Left colon (tissue), 2 donors: ENCODE measurements around the gene MTMR12. TPM values are rescaled to one million over a fixed set of nuclear protein-coding genes. Genes with fewer than 3 reads are reported as not detected.
A peak's percentile ranks its signal among the peaks of the same experiment; 100 is the strongest.

Experiments
- ATAC-seq: fragments of 200-7000 bp; cut with Tn5 transposase; one replicate; pipeline ENCODE4 v1.9.1; 2020; ENCODE audit warnings: mild to moderate bottlenecking, moderate library complexity
- DNase-seq, 2 donors: peaks; one replicate each; pipeline ENCODE4 v3.0.0-alpha.2; 2020
- intact Hi-C, 2 donors: fragments of 100-400 bp; cut with DNase I in 1 of 2; cut with micrococcal nuclease in 1 of 2; formaldehyde crosslinking; loops; one replicate each; pipeline versions ENCODE4 v1.11.2 to v1.14.0; 2022; cut with DNase I, micrococcal nuclease
- long read RNA-seq: library from polyadenylated mRNA; unstranded; transcript quantifications from one replicate; pipeline ENCODE4 v2.0.0, GENCODE V29; 2021
- total RNA-seq, 2 donors: library from RNA; stranded (reverse); fragmentation: NEBNext Ultra II Directional; extraction: Animal tissue kit (Norgen Biotek cat#: 25700); gene quantifications; one replicate each; pipeline ENCODE4 v1.2.1, GENCODE V29; 2021
- donor health status: DM: no; HTN: no; CAD: no.
- donor health status: DM: yes; HTN: yes; CAD: no.

Gene MTMR12, protein sequence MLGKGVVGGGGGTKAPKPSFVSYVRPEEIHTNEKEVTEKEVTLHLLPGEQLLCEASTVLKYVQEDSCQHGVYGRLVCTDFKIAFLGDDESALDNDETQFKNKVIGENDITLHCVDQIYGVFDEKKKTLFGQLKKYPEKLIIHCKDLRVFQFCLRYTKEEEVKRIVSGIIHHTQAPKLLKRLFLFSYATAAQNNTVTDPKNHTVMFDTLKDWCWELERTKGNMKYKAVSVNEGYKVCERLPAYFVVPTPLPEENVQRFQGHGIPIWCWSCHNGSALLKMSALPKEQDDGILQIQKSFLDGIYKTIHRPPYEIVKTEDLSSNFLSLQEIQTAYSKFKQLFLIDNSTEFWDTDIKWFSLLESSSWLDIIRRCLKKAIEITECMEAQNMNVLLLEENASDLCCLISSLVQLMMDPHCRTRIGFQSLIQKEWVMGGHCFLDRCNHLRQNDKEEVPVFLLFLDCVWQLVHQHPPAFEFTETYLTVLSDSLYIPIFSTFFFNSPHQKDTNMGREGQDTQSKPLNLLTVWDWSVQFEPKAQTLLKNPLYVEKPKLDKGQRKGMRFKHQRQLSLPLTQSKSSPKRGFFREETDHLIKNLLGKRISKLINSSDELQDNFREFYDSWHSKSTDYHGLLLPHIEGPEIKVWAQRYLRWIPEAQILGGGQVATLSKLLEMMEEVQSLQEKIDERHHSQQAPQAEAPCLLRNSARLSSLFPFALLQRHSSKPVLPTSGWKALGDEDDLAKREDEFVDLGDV
- total RNA-seq, result 10 to 100 TPM; 19.4 to 25.5 TPM
- long read RNA-seq, full-length matches to known transcripts, result 1 of 14 reads
- long read RNA-seq, partial matches to known transcripts, result 2 of 14 reads
- long read RNA-seq, other reads (novel, unspliced or antisense), result 11 of 14 reads

DNA sequence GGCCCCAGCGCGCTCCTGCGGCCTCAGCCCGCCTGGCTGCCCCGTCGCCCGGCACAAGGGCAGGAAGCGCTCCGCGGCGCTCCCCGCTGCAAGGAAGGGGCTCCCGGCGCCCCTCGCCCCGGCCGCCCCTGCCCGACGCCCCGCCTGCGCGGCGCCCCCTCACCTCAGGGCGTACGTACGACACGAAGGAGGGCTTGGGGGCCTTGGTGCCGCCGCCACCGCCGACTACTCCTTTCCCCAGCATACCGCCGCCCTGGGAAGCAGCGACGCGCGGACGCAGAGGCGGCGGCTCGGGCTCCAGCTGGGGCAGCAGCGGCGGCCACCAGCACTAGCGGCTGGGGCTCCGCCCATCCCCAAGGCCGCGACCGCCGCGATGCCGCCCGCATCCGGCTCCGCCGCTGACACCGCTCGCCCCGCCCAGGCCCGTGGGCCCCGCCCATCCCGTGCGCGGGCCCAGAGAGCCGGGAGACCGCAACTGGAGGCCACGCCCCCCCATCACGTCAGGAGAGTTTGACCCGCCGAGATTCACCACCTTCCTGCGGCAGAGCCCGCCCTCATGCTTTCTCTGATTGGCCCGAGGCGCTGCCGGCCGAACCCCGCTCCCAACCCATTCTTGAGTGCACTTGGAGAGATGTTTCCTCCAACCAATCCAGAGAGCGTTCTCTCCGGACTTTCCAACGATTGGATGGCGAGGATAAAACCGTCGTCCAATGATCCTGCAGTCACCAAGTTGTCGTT is at the start of gene MTMR12:
MTMR12 (minus strand) TSS at position 345 of the 738 bp plus-strand sequence; CDS start at position 244, 101 bp downstream.
- ATAC-seq, result peak; percentile 94
- intact Hi-C loops, result no loop called here
- DNase-seq, result peak; percentile 100

DNA sequence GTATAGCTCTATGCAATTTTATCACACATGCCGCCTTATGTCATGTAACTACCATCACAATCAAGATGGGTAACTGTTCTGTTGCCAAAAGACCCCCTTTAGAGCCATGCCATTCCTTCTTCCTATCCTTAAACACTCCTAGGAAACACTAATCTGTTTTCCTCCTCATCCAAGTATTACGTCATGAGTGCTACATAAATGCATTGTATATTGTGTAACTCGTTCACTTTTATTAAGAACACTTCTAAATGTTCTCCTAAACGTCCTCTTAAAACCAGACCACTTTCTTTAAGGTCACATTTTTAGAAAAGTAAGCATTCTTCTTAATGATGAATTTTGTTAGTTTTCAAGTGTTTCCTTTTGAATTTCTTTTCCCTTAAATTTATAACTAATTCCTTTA is 49.8 kb upstream of the MTMR12 start:
- DNase-seq (no peak), ATAC-seq (no peak)
- intact Hi-C loops, result no loop called here

DNA sequence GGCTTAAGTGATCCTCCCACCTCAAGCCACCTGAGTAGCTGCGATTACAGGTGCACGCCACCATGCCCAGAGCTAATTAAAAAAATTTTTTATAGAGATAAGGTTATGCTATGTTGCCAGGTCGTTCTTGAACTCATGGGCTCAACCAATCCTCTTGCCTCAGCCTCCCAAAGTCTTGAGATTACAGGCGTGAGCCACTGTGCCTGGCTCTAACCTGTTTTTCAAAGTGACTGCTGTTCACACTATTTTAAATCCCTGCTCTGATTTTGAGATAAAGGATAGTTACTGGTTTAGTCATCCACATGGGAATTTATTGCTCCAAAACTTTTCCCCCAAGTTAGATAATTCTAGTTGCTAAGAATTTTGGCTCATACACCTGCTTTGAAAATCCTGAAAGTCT is 48.2 kb upstream of the MTMR12 start:
- DNase-seq (no peak), ATAC-seq (no peak)
- intact Hi-C loops, result no loop called here

DNA sequence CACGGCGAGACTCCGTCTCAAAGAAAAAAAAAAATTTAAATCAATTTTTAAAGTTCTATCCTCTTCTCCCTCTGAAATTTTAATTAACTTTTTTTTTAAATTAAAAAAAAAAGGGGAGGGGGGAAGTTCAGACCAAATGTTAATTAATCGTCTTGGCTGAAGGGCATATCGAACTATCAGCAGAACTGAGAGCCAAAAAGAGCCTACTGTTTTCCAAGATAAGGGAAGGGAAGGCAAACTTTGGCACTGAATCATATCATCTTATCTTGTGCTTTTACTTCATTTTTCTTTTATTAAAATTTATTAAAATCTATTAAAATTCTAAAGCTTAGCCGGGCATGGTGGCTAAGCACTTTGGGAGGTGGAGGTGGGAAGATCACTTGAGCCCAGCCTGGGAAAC is 45.9 kb upstream of the MTMR12 start:
- ATAC-seq (no peak), DNase-seq (no peak)
- intact Hi-C loops, result no loop called here

DNA sequence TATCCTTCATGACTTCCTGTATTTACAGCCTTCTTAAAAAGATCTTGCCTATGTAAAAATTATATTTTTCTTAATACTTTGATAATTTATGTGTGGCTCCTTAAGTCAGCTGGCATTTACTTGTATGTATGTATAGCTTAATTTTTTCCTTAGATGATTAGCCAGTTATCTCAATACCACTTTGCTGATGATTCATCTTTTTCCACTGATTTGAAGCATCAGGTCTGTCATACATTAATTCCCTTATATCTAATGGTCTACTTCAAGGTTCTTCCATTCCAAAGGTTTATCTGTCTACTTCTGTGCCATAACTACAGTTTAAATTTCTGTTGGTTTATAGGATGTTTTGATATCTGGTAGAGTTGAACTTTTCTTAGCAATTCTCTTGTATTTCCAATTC is 44.9 kb upstream of the MTMR12 start:
- DNase-seq (no peak), ATAC-seq (no peak)
- intact Hi-C loops, result no loop called here

DNA sequence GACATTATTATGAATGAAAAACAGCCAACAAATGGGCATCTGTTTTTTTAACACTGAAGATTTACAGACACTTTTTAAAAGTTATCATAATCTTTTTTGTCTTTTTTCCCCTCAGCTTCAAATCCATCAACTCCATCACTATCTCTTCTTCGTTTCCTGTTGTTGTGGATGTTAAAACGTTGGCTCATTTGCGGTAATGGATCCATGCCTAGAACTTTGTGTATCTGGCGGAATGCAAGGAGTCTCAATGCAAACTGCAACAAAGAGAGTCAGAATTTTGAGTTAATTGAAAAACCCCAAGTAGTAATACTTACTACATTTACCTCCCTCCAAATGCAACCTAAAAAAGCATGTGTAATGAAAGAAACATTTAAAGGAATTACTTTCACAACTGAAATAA is 42.9 kb upstream of the MTMR12 start:
- no peak for DNase-seq
- intact Hi-C loops, result no loop called here
- no peak for ATAC-seq

DNA sequence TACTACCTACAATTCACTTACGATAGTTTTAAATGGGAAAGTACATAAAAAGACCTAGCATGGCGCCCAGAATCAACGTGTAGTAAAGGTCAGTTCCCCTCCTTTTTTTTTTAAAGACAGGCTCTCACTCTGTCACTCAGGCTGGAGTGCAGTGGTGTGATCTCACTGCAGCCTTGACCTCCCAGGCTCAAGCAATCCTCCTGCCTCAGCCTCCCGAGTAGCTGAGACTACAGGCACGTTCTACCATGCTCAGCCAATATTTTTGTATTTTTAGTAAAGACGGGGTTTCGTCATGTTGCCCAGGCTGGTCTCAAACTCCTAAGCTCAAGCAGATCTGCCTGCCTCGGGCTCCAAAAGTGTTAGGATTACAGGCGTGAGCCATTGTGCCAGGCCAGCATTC is 40.7 kb upstream of the MTMR12 start:
- no peak for ATAC-seq
- DNase-seq, result no peak
- intact Hi-C loops, result no loop called here

DNA sequence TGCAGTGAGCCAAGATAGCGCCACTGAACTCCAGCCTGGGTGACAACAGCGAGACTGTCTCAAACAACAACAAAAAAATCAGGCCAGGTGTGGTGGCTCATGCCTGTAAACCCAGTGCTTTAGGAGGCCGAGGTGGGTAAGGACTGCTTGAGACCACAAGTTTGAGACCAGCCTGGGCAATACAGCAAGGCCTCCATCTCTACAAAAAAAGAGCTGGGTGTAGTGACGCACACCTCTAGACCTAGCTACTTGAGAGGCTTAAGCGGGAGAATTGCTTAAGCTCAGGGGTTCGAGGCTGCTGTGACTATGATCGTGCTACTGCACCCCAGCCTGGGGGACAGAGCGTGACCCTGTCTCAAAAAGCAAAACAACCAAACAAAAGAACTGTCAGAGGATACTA is 39.9 kb upstream of the MTMR12 start:
- no peak for ATAC-seq
- no peak for DNase-seq
- intact Hi-C loops, result no loop called here

DNA sequence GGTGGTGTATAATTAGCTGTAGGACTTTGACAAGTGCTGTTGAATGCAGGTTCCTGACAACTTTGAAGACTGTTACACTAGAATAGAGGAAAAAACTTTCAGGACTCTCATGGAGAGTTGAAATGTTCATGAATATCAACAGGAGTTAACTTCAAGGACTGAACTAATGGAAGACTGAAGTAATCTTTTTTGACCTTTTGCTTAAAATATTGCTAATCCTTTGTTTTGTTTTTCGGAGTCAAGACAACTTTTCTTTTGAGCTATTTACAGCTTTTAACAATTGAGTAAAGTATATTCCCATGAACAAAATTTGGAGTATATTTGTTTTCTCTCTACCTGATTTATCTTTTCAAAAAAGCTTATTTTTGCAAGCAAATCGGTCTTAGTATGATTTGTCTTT is 34.1 kb upstream of the MTMR12 start:
- DNase-seq, result no peak
- intact Hi-C loops, result no loop called here
- no peak for ATAC-seq

DNA sequence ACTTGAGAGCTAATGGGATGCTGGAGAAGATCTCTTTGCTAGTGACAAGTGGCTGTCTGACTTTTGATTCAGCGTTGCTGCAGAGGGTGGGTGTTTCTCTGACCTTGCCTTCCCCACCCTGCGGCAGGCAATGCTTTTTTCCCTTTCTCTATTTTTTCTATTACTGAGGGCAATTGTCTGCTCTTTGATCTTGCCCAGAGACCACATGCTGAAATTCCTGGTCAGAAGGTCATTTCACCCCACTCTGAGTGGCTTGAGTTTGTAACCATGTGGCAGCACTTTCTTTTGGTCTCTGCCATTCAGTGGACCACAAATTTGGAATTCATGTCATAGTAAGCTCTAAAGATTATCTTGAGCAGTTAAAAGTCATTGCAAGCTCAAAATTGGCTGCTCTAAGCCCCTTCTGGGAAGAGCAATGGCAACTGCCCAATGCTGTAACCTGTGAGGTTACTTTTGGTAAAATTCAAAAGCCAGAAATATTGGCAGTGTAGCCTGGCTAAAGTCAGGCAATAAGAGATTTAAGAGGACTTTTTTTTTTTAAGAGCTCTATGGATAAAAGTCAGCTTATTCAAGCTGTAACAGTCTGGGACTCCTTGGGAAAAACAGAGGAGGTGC is 30.4 kb upstream of the MTMR12 start:
- intact Hi-C loops, result no loop called here
- ATAC-seq (no peak), DNase-seq (no peak)

DNA sequence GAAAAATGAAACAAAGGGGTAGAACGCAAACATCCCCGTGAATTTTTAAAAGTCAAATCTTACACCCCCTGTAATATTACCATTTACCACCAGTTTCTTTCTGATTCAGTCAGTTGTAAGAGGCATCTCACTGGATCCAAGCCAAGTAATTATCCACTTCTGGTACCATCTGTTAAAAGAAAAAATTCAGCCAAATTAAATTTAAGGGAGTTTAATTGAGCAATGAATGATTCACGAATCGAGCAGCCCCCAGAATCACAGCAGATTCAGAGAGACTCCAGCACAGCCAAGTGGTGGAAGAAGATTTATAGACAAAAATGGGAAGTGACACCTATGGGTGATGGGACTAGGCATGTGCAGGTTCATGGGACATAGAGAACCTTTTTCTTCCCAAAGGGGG is 29.9 kb upstream of the MTMR12 start:
- no peak for ATAC-seq
- intact Hi-C loops, result no loop called here
- DNase-seq, result no peak

DNA sequence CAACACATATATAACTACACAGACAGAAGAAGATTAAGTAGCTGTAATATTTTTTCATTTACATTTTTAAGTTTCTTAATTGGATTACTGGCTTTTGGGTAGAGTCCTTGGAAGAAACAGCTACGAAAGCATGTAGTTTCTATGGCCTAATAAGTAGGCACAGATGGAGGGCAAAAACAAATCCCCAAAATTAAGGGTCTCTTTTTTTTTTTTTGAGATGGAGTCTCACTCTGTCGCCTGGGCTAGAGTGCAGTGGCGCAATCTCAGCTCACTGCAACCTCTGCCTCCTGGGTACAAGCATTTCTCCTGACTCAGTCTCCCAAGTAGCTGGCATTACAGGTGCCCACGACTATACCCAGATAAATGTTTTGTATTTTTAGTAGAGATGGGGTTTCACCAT is 27.1 kb upstream of the MTMR12 start:
- no peak for DNase-seq
- intact Hi-C loops, result no loop called here
- ATAC-seq, result no peak

DNA sequence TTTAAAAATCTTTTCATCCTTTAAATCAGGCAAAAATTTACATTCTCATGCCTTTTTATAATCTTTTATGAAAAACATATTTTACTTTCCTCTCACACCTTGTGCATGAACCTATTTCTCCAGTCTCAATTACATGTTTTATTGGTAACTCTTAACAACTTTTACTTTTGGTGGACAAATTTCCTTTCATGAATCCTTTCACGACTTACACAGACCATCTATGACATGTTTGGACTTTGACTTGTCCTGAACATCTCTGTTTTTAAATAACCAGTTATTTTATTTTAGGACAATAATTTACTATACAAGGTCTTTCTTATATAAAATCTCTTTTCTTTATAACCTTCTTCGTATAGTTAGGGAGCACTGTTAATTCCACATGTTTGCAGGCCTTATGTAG is 26.5 kb upstream of the MTMR12 start:
- no peak for DNase-seq
- no peak for ATAC-seq

DNA sequence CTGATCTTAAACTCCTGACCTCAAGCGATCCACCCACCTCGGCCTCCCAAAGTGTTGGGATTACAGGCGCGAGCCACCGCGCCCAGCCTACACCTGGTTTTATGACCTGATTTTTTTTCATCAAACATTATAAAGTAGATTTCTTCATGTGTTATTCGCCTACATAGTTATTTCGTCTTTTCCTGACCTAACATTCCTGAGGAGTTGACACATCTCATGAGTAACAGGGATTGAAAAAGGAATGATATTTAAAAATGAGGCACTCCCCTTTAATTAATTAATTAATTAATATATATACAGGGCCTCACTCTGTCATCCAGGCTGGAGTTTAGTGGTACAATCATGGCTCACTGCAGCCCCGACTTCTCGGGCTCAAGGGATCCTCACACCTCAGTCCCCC is 20.2 kb upstream of the MTMR12 start:
- peak; percentile 28 for ATAC-seq
- intact Hi-C loops, result no loop called here
- DNase-seq, result peak in 1 of 2 donors; percentile 30

More for the DNA sequence above, 26.5 kb upstream of the MTMR12 start:
- intact Hi-C loops, result no loop called here

DNA sequence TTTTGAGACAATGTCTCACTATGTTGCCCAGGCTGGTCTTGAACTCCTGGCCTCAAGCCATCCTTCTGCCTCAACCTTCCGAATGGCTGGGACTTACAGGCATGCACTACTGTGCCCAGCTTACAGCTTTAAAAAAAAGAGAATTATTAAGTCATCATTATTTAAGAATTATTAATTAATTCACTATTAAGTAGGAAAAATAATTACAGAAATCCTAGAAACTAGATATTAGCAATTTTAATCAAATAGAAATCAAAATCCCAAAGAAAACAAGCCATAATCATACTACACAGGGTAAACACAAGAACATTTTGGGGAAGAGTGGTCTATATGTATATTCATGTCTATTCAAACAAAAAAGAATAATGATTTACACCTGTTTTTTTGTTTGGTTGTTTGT is 19.6 kb upstream of the MTMR12 start:
- no peak for DNase-seq
- intact Hi-C loops, result no loop called here
- no peak for ATAC-seq

DNA sequence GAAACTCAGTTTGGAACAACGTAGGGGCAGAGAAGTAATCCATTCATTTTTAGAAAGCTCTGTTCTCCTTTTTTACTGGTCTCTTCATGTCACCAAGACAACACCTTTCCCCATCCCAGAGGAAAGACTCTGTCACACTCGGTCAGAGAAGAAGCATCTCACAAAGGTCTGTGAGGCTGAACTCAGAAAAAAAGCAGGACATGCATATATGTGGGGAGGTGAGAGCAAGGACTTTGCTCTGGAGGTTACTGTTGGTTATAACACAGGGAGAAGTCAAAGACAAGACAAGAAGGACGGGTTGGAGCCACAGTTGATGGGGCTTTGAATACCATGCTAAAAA is 19.2 kb upstream of the MTMR12 start:
- peak; percentile 34 for ATAC-seq
- intact Hi-C loops, result no loop called here
- no peak for DNase-seq

DNA sequence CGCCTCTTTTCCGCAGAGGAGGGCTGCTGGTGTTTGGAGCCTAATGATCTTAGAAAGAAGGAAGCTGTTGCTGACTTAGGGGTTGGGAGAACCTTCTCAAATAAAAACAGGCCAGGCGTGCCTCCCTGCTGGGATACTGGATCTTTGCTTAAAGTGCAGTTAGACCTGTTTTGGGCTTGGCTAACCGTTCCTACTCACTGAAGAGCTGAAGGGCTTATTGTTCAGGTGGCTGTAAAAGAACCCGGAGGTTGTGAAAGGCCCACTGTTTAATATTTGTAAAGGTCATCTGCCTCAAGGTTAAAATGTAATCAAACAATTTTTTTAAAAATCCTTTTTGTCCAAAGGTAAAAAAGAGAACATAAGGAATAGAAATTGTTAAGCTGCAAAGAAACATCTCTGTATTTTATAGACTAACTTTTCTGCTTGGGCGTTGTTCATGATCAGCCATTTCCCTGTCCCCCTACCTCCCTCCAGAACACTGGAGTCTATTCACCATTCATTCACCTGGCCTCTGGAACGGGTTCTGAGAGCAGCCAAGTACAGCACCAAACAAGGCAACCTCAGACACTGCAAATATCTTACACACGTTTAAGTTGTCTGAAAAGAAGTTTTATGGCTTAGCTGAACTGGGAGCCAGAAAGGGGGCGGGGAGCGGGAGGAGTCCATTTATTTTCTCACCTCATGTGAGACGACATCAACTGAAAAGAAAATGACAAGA is 18.6 kb upstream of the MTMR12 start:
- intact Hi-C loops, result no loop called here
- peak; percentile 72 to 75 for DNase-seq
- ATAC-seq, result peak; percentile 72

DNA sequence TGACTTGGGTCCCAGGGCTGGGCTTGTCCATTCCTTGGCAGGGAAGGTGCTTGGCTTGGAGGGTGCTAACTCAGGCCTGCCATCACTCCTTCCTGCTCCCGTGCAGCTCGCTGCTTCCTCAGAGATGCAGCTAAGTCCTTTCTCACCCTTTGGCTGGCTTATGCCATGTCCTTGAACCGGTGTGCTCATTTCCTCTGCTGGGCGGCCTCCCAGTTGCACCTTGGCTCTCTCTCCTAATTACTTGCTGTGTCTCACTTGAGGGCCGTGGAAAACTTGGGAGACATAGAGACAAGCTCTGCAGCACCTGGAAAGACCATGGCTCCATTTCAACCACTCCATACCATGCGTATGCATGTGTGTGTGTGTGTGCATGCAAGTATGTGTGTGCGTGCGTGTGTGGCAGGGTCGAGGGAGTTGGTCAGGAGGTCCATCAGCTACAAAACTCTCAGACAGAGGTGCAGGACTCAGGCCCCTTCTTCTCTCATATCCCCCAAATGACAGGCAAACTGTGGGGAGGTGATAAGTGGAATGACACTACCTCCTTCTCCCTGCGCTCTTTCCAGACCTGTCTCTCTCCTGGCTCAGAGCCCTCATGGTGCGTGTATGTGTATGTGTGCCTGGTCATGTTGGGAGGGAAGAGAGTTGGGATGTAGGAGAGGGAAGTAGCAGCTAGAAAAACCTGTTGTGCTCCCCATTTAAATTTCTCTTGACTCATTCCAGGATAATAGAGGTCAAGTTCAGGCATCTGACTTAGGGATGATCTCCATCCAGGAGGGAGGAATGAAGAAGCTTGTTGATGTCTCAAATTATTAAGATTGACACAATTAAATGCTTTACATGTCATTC is 17.6 kb upstream of the MTMR12 start:
- peak; percentile 27 for ATAC-seq
- intact Hi-C loops, result no loop called here
- DNase-seq, result no peak
